ENCODE data around the gene ANKRD22.

ANKRD22 gene

DNA sequence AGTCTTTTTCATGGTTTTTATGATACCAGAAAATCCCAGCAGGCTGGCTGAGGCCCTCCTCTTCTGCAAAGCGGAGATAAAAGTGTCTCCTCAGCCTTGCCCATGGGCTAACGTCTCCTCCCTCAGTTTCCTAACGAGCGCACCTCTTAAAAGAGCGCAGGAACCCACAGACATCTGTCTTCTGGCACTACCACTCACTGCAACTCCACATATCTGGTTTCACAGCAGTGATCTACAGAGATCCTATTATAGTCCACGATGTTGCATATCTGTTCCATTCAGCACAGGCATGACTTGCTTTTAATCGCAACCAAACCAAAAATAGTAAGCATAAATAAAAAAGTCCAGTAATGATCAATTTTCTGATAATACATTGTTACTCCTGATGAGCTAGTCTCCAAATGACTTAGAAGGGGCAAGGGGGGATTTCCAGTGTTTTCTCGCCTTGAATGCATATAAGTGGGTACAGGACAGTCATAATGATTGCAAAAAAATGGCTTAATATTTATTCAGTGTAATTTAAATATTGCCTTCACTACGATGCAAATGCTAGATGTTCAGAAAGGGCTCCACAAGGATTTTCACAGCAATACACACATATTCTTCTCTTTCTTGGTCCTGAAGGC is 20.9 kb downstream of the ANKRD22 start:
- Mint-ChIP-seq H3K27ac (no peak overlapping the region), H3K4me1 (no peaks in the 10 kb centered on the region), H3K36me3 (ENCODE audit: low read depth) (no peaks in the 10 kb centered on the region), H3K27me3 (ENCODE audit: low read depth, poor library complexity) (peaks cover 4% of the 10 kb centered on the region), H3K4me3 (no peak overlapping the region), H3K9me3 (no peaks in the 10 kb centered on the region)
- TF ChIP-seq, protein P1, sequence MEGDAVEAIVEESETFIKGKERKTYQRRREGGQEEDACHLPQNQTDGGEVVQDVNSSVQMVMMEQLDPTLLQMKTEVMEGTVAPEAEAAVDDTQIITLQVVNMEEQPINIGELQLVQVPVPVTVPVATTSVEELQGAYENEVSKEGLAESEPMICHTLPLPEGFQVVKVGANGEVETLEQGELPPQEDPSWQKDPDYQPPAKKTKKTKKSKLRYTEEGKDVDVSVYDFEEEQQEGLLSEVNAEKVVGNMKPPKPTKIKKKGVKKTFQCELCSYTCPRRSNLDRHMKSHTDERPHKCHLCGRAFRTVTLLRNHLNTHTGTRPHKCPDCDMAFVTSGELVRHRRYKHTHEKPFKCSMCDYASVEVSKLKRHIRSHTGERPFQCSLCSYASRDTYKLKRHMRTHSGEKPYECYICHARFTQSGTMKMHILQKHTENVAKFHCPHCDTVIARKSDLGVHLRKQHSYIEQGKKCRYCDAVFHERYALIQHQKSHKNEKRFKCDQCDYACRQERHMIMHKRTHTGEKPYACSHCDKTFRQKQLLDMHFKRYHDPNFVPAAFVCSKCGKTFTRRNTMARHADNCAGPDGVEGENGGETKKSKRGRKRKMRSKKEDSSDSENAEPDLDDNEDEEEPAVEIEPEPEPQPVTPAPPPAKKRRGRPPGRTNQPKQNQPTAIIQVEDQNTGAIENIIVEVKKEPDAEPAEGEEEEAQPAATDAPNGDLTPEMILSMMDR (IDR thresholded peaks at IDR 0.05): no peak
- DNase-seq: no peak

DNA sequence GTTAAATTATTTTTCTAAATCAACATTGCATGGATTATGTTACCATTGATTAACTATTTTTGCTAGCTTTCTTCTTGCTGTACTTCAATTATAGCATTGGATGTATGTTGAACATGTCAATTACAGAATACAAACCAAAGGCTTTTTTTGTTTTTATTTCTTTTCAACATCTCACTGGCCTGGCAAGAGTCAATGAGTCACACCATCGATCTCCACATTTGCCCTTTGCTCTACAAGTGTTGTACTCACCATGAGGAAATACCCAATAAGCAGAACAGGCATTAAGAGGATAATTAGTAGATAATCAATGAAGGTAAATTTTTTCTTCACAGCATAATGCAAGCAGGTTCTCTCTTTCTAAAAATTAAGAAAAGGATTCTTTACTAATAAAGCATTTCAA is 23.3 kb downstream of the ANKRD22 start:
- no peak for DNase-seq
- no peaks in the 10 kb centered on the region for H3K9me3 Mint-ChIP-seq

DNA sequence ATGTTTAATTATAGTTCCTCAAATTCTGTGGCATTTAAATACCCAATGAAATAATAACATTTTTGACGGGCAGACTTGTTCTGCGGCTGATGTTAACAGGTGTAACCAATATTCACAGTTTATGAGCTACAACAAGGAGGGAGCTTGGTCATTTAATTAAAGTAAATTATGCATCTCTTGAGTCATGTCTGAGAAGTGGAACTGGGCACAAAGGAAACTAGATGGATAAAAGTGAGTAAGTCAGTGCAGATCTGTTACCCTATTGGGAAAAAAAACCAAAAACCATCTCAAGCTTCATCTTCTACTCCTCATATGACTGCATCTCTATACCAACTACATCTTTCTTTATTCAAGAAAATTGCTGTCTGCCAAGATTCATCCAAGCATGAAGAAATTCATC is 24.0 kb downstream of the ANKRD22 start:
- H3K36me3 Mint-ChIP-seq (ENCODE audit: low read depth): no peaks in the 10 kb centered on the region
- H3K4me3 Mint-ChIP-seq: no peak overlapping the region
- no peaks in the 10 kb centered on the region for H3K9me3 Mint-ChIP-seq
- H3K27ac Mint-ChIP-seq: no peak overlapping the region
- DNase-seq: no peak
- peaks cover 4% of the 10 kb centered on the region for H3K27me3 Mint-ChIP-seq (ENCODE audit: low read depth, poor library complexity)
- TF ChIP-seq, protein P1 (IDR thresholded peaks at IDR 0.05): no peak
- H3K4me1 Mint-ChIP-seq: no peaks in the 10 kb centered on the region

More for the DNA sequence above, 23.3 kb downstream of the ANKRD22 start:
- TF ChIP-seq, protein P1 (IDR thresholded peaks at IDR 0.05): no peak
- peaks cover 4% of the 10 kb centered on the region for H3K27me3 Mint-ChIP-seq (ENCODE audit: low read depth, poor library complexity)
- no peaks in the 10 kb centered on the region for H3K36me3 Mint-ChIP-seq (ENCODE audit: low read depth)
- H3K27ac Mint-ChIP-seq: no peak overlapping the region
- no peak overlapping the region for H3K4me3 Mint-ChIP-seq
- no peaks in the 10 kb centered on the region for H3K4me1 Mint-ChIP-seq

GRCh38 chr10:88826388-88826787 is 25.3 kb downstream of the ANKRD22 start:
- no peak for DNase-seq
- Mint-ChIP-seq H3K4me1 (no peaks in the 10 kb centered on the region), H3K27ac (no peak overlapping the region), H3K27me3 (ENCODE audit: low read depth, poor library complexity) (peaks cover 4% of the 10 kb centered on the region), H3K9me3 (no peaks in the 10 kb centered on the region), H3K36me3 (ENCODE audit: low read depth) (no peaks in the 10 kb centered on the region), H3K4me3 (no peak overlapping the region)
- TF ChIP-seq, protein P1 (IDR thresholded peaks at IDR 0.05): no peak

DNA sequence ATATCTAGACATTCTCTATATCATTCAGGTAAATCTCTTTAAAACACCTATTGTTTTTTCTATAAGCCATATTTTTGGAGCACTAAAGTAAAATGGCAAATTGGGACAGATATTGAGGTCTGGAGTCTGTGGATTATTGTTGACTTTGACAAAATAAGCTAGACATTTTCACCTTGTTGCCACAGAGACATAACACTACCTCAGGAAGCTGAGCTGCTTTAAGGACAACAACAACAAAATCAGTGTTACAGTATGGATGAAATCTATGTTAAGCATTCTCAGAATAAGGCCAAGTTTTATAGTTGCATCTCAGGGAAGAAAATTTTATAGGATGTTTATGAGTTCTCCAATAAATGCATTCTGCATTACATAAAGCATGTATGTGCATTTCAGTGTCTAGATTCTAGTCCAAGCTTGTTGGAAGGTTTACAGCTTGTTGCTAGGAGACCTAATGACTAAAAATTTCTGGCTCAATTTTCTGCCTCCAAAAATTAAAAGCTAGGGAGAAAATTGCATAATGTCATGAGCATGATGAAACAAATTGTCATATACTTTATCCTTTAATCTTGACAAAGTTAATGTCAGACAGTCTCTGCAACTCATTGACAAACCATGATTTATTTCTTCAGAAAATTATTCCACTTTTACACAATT is 30.8 kb downstream of the ANKRD22 start:
- Mint-ChIP-seq H3K27ac (no peak overlapping the region), H3K9me3 (no peaks in the 10 kb centered on the region), H3K36me3 (ENCODE audit: low read depth) (no peaks in the 10 kb centered on the region), H3K4me3 (no peak overlapping the region), H3K27me3 (ENCODE audit: low read depth, poor library complexity) (peaks cover 7% of the 10 kb centered on the region), H3K4me1 (no peaks in the 10 kb centered on the region)
- TF ChIP-seq, protein P1 (IDR thresholded peaks at IDR 0.05): no peak
- DNase-seq: no peak

DNA sequence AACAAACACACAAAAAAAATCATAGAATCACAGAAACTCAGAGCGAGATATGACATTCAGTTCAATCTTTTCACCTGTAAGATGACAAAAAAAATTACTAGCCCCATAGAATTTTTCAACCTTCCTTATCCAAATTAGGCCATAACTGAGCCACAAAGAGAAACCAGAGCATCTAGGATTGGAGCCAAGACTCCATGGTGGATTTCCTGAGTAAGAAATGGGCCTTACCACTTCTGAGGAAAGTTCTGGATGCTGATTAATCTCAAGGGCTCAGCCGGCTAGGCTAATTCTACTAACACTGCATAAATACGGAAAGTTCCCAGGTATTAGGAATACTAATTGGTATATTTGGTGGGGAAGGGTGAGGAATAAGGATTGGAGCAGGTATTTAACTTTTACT is 32.4 kb downstream of the ANKRD22 start:
- no peaks in the 10 kb centered on the region for H3K9me3 Mint-ChIP-seq
- H3K27ac Mint-ChIP-seq: no peak overlapping the region
- no peak overlapping the region for H3K4me3 Mint-ChIP-seq
- TF ChIP-seq, protein P1 (IDR thresholded peaks at IDR 0.05): no peak
- peaks cover 10% of the 10 kb centered on the region for H3K27me3 Mint-ChIP-seq (ENCODE audit: low read depth, poor library complexity)
- H3K4me1 Mint-ChIP-seq: no peaks in the 10 kb centered on the region
- no peak for DNase-seq
- H3K36me3 Mint-ChIP-seq (ENCODE audit: low read depth): no peaks in the 10 kb centered on the region

Data from nephron progenitor cell (in vitro differentiated cells).